IPS-18c (cell line): Measurements from ENCODE around the gene TGFB2.
"Not testable (repeated sequence)": the region's sequence is repeated elsewhere in the genome, so short reads cannot be mapped to it uniquely, and the experiment has no call there.

Experiments
- H3K4me3 ChIP-seq: 2 replicates; pipeline ENCODE4 v1.7.0; 2013; ENCODE audit warnings: low read depth, mild to moderate bottlenecking, low read length, moderate library complexity; ENCODE audit not compliant: insufficient read depth
- H3K9me3 ChIP-seq: one replicate; pipeline ENCODE4 v1.6.1; 2013; ENCODE audit warnings: mild to moderate bottlenecking, low read length, moderate library complexity; ENCODE audit not compliant: control insufficient read depth, insufficient read depth

The TGFB2 gene

GRCh38 chr1:218344814-218345672 is at the start of gene TGFB2:
Gene TGFB2, plus strand, starts transcription at chr1:218345336. Its CDS starts 1,366 bp downstream, at chr1:218346702.
- Histone ChIP-seq H3K4me3 (peak within 1 kb of the TSS; percentile 63), H3K9me3 (no peaks in the 10 kb centered on the region)

- H3K9me3 ChIP-seq, result no peaks in the 10 kb centered on the region
- no peak overlapping the region for H3K4me3 ChIP-seq
Measured at GRCh38 chr1:218296162-218296561, 49.0 kb upstream of the TGFB2 start.

GRCh38 chr1:218297461-218297860 is 47.7 kb upstream of the TGFB2 start:
- H3K4me3 ChIP-seq, result no peak overlapping the region
- H3K9me3 ChIP-seq, result no peaks in the 10 kb centered on the region

- Histone ChIP-seq H3K4me3 (no peak overlapping the region), H3K9me3 (no peaks in the 10 kb centered on the region)
Measured at GRCh38 chr1:218297867-218298266, 47.3 kb upstream of the TGFB2 start.

- Histone ChIP-seq H3K9me3 (no peaks in the 10 kb centered on the region), H3K4me3 (no peak overlapping the region)
Measured at GRCh38 chr1:218298398-218298797, 46.7 kb upstream of the TGFB2 start.

GRCh38 chr1:218299416-218299815 is 45.7 kb upstream of the TGFB2 start:
- H3K9me3 ChIP-seq, result no peaks in the 10 kb centered on the region
- no peak overlapping the region for H3K4me3 ChIP-seq

GRCh38 chr1:218301217-218301616 is 43.9 kb upstream of the TGFB2 start:
- no peak overlapping the region for H3K4me3 ChIP-seq
- H3K9me3 ChIP-seq, result no peaks in the 10 kb centered on the region

GRCh38 chr1:218302155-218302554 is 43.0 kb upstream of the TGFB2 start:
- Histone ChIP-seq H3K9me3 (no peaks in the 10 kb centered on the region), H3K4me3 (no peak overlapping the region)

- Histone ChIP-seq H3K4me3 (no peak overlapping the region), H3K9me3 (no peaks in the 10 kb centered on the region)
Measured at GRCh38 chr1:218303176-218303879, 41.8 kb upstream of the TGFB2 start.

GRCh38 chr1:218304281-218305039 is 40.7 kb upstream of the TGFB2 start:
- H3K4me3 ChIP-seq, result no peak overlapping the region

GRCh38 chr1:218305472-218306064 is 39.6 kb upstream of the TGFB2 start:
- Histone ChIP-seq H3K4me3 (no peak overlapping the region), H3K9me3 (no peaks in the 10 kb centered on the region)

More at GRCh38 chr1:218304281-218305039, 40.7 kb upstream of the TGFB2 start:
- H3K9me3 ChIP-seq, result no peaks in the 10 kb centered on the region

GRCh38 chr1:218312509-218312908 is 32.6 kb upstream of the TGFB2 start:
- Histone ChIP-seq H3K9me3 (no peaks in the 10 kb centered on the region), H3K4me3 (no peak overlapping the region)

- no peaks in the 10 kb centered on the region for H3K9me3 ChIP-seq
Measured at GRCh38 chr1:218314316-218314715, 30.8 kb upstream of the TGFB2 start.

GRCh38 chr1:218315638-218316037 is 29.5 kb upstream of the TGFB2 start:
- H3K4me3 ChIP-seq, result no peak overlapping the region
- H3K9me3 ChIP-seq, result no peaks in the 10 kb centered on the region

More at GRCh38 chr1:218314316-218314715, 30.8 kb upstream of the TGFB2 start:
- no peak overlapping the region for H3K4me3 ChIP-seq

- no peak overlapping the region for H3K4me3 ChIP-seq
Measured at GRCh38 chr1:218317061-218317460, 28.1 kb upstream of the TGFB2 start.

GRCh38 chr1:218320182-218320581 is 25.0 kb upstream of the TGFB2 start:
- not testable (repeated sequence) for H3K9me3 ChIP-seq, H3K4me3 ChIP-seq

More at GRCh38 chr1:218317061-218317460, 28.1 kb upstream of the TGFB2 start:
- H3K9me3 ChIP-seq, result no peaks in the 10 kb centered on the region

GRCh38 chr1:218322762-218323161 is 22.4 kb upstream of the TGFB2 start:
- no peaks in the 10 kb centered on the region for H3K9me3 ChIP-seq
- no peak overlapping the region for H3K4me3 ChIP-seq
